Measurements from ENCODE around the gene BLM.
"Not testable (repeated sequence)": the region's sequence is repeated elsewhere in the genome, so short reads cannot be mapped to it uniquely, and the experiment has no call there.

BLM gene

GRCh38 chr15:90818251-90819210 is 101.4 kb downstream of the BLM start:
- in situ Hi-C loops (cut with MboI; ENCODE audit: low sequenced_read_pairs), result no loop called here

GRCh38 chr15:90819390-90819789 is 102.2 kb downstream of the BLM start:
- in situ Hi-C loops (cut with MboI; ENCODE audit: low sequenced_read_pairs), result no loop called here

GRCh38 chr15:90819850-90820249 is 102.7 kb downstream of the BLM start:
- in situ Hi-C loops (cut with MboI; ENCODE audit: low sequenced_read_pairs), result no loop called here

GRCh38 chr15:90820481-90820880 is 103.3 kb downstream of the BLM start:
- in situ Hi-C loops (cut with MboI; ENCODE audit: low sequenced_read_pairs), result no loop called here

GRCh38 chr15:90822204-90822955 is 105.2 kb downstream of the BLM start:
- in situ Hi-C loops (cut with MboI; ENCODE audit: low sequenced_read_pairs), result no loop called here

- in situ Hi-C loops (cut with MboI; ENCODE audit: low sequenced_read_pairs), result no loop called here
Measured at GRCh38 chr15:90823455-90823974, 106.4 kb downstream of the BLM start.

- in situ Hi-C loops (cut with MboI; ENCODE audit: low sequenced_read_pairs), result not testable (repeated sequence)
Measured at GRCh38 chr15:90825115-90825899, 108.2 kb downstream of the BLM start.

GRCh38 chr15:90826206-90826885 is 109.2 kb downstream of the BLM start:
- in situ Hi-C loops (cut with MboI; ENCODE audit: low sequenced_read_pairs), result not testable (repeated sequence)

- in situ Hi-C loops (cut with MboI; ENCODE audit: low sequenced_read_pairs), result no loop called here
Measured at GRCh38 chr15:90826886-90827435, 109.8 kb downstream of the BLM start.

GRCh38 chr15:90828111-90828510 is 111.0 kb downstream of the BLM start:
- in situ Hi-C loops (cut with MboI; ENCODE audit: low sequenced_read_pairs), result no loop called here

GRCh38 chr15:90829126-90829525 is 112.0 kb downstream of the BLM start:
- in situ Hi-C loops (cut with MboI; ENCODE audit: low sequenced_read_pairs), result no loop called here

- in situ Hi-C loops (cut with MboI; ENCODE audit: low sequenced_read_pairs), result no loop called here
Measured at GRCh38 chr15:90829942-90830440, 112.8 kb downstream of the BLM start.

- in situ Hi-C loops (cut with MboI; ENCODE audit: low sequenced_read_pairs), result no loop called here
Measured at GRCh38 chr15:90834626-90835025, 117.5 kb downstream of the BLM start.

GRCh38 chr15:90836296-90836871 is 119.2 kb downstream of the BLM start:
- in situ Hi-C loops (cut with MboI; ENCODE audit: low sequenced_read_pairs), result no loop called here

GRCh38 chr15:90837094-90837493 is 119.9 kb downstream of the BLM start:
- in situ Hi-C loops (cut with MboI; ENCODE audit: low sequenced_read_pairs), result no loop called here

GRCh38 chr15:90838139-90838538 is 121.0 kb downstream of the BLM start:
- in situ Hi-C loops (cut with MboI; ENCODE audit: low sequenced_read_pairs), result no loop called here

- in situ Hi-C loops (cut with MboI; ENCODE audit: low sequenced_read_pairs), result no loop called here
Measured at GRCh38 chr15:90838544-90838943, 121.4 kb downstream of the BLM start.

GRCh38 chr15:90839187-90840071 is 122.3 kb downstream of the BLM start:
- in situ Hi-C loops (cut with MboI; ENCODE audit: low sequenced_read_pairs), result no loop called here

Measured in HL-60/S4 (cell line).